GM21381 (cell line): Measurements from ENCODE around the gene SNAP29.
"Not testable (repeated sequence)": the region's sequence is repeated elsewhere in the genome, so short reads cannot be mapped to it uniquely, and the experiment has no call there.

Experiments used
- ATAC-seq: cut with Tn5 transposase; IDR thresholded peaks from one replicate; pipeline ENCODE4 v1.9.1; 2021; ENCODE audit warnings: mild to moderate bottlenecking, moderate library complexity; ENCODE audit not compliant: unreplicated experiment

The SNAP29 gene

DNA sequence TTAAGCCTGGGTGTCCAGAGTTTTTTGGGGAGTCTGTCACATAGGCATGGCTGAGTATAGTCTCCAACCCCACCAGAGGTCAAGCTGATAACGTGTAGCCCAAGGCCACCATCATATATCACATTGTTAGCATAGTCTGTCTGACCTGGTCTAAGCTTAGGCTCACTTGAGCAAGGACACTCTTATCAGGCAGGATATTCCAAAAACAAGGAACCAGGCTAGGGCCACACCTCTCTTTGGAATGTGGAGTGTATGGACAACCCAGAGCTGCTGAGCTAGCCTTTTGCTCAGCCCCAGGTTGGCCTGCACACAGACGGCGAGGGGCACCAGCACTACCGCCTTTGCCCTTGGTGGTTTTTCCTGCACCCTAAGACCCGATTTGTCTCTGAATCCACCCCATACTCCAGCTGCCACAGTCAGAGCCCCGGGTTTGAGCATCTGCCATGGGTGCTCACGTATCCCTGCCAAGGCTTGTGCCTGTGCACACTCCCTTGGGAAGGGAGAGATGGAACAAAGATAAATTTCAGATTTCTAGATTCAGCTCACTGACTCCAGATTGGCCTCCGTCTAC lies 7.2 kb downstream of the SNAP29 start:
- no peak for ATAC-seq

DNA sequence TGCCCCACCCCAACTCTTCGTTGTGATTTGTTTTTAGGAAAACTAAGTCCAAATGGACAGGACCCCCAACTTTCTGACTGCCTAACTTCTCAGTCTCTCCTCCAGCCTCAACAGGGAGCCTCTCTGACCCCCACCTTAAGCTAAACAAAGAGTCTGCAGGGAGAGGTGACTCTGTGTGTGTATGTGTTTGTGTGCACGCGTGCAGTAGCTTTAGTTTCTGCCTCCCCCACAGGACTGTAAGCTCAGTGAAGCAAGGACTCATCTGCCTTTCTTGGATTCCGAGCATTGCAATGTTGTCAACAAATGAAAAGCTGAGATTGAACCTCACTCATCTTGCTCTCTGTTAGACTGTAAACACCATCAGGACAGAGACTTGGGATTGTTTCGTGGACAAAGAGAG lies 7.9 kb downstream of the SNAP29 start:
- ATAC-seq = no peak

DNA sequence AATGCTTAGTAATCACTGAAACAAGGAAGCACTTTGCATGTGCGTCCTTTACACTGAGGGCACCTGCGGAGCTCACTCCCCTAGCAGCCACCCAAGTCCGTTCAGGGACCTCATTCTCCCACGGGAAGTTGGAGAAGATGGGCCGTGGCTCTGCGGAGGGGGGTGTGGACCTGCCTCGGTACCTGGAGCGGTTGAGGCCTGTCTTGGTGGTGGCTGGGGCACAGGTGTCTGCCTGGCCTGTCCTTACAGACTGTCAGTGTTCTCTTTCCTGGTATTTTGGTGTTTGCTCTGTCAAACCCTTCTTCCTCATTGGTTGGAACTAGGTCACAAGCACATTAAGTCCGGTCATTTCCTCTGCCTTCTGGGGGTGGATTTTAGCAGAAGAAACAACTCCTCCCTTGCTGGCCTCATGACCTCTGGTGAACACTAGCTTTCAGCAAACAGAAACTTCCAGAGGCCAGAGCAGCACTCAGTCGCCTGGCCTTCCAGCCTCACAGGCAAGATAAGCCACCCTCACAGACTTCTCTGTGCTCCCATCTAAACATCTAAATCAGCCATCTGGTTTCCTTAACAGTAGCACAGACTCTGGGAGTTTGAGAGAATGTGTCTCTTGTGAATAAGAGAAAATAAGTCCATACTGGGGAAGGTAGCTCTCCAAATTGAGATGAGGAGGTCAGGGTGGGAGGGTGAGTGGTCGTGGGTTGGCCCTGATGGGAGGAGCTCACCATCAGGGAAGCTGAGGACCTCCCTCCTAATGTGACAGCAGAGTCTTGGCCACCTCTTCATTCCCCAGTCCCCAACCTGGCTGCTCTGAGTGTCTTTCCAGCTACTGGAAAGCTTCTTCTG lies 8.6 kb downstream of the SNAP29 start:
- ATAC-seq = no peak

DNA sequence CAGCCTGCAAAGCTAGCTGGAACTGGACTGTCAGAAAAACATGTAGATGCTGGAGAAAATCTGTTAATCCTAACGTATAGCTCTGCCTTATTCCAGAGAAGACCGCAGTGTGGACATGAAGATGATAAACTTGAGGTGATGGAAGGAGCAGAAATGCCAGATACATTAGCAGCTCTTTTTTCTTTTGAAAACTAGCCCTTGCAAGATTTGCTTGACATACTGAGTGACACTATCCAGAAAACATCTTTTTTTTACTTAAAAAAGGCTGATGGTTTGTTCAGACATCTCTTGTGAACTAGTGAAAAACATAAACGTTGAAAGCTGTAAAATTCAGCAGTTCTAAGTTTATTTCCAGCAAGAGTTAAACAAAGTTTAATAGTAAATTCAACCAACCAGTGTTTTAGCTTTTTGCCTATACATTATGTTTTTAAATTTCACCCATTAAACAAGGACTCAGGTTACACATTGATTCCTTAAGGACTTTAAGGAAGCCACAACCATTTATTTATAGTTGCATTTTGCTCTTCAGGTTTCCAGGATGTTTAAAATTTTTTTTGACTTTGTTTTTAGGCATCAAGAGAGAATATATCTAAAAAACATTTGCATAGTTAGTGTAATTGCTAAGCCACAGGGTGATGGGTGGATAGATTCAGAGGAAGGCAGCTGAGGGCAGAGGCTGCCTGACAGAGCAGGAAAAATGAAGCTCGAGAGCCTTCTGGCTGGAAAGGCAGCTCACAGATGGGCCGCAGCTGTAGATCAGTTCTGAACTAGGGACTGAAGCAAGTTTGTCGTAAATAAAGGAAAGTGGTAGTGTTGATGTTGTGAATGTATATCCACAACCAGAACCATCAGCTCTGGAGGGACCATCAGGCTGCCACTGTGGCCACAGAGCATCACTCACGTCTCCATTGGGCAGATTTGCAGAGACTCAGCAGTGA lies 9.5 kb downstream of the SNAP29 start:
- ATAC-seq = no peak

DNA sequence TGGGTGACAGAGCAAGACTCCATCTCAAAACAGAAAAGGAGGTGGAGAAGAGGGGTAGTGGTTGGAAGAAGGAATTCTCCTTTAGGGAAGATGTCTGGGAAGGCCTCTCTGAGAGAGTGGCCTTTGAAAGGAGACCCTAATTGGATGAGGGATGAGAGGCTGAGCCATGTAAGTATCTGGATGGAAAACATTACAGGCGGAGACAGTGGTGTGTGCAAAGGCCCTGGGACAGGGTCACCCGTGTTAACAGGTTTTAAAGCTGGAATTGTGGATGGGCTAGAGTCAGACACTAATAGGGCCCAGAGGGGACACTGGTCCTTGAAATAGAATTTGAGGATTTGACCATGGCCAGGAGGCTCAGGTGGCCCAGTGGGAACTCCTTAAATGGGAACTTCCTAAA lies 10.4 kb downstream of the SNAP29 start:
- ATAC-seq = no peak

DNA sequence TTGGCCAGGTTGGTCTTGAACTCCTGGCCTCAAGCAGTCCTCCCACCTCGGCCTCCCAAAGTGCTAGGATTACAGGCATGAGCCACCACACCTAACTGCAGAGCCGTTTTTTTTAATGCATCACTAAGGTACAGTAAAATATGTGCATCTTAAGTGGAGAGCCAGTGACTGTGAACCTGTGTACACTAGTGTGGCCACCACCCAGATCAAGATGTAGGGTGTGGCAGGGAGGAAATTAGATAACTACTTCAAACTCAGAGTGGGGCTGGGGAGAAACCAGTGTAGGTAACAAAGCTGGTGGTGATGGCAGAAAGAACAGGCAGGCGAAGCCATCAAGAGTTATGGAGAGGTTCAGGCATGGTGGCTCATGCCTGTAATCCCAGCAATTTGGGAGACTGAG lies 14.4 kb downstream of the SNAP29 start:
- ATAC-seq = no peak

DNA sequence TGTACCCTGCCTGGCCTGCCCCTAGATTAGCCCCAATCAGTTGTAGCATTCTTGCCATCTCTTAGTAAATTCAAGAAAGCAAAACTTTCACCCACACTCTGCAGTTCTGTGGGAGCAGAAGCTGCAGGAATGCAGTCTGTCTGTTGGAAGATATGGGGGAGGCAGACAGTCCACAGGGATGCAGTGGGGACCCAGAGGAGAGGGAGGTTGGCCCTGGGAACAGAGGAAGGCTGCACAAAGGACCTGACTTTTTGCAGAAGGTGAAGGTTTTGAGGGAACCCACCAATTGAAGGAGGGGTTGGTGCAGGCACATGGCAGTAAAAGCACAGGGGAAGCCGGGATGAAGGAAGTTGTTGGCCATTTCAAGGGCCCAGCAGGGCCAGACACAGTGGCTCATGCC lies 16.5 kb downstream of the SNAP29 start:
- no peak for ATAC-seq

DNA sequence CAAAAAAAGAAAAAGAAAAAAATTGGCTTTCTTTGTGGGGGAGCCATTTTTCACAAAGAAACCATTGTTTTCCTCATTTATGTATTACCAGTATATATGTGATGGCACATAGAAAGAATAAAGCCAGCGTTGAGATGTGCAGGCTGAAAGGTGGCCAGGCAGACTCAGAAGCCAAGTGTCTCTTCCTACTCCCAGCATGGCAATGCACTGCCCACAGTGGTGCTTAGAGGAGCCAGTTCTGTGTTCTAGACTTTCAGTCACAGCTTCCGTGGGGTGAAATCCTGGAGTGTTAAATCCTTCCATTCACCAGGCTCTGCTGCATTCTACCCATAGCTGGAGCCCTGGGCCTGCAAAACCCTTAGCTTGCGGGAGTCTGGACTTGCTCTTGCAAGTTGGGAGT lies 18.9 kb downstream of the SNAP29 start:
- ATAC-seq = no peak

DNA sequence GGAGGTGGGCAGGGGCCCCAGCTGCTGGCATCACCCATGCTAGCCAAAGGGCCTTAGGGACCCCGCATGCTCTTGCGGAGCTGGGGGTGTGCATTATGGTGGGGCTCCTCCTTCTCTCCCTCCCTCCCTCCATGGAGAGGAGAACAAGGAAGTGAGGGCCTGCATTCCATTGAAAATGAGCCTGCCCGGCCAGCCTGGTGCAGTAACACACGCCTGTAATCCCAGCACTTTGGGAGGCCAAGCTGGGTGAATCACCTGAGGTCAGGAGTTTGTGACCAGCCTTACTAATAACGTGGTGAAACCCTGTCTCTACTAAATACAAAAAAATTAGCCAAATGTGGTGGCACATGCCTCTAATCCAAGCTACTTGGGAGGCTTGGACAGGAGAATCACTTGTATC lies 22.4 kb downstream of the SNAP29 start:
- ATAC-seq = no peak

DNA sequence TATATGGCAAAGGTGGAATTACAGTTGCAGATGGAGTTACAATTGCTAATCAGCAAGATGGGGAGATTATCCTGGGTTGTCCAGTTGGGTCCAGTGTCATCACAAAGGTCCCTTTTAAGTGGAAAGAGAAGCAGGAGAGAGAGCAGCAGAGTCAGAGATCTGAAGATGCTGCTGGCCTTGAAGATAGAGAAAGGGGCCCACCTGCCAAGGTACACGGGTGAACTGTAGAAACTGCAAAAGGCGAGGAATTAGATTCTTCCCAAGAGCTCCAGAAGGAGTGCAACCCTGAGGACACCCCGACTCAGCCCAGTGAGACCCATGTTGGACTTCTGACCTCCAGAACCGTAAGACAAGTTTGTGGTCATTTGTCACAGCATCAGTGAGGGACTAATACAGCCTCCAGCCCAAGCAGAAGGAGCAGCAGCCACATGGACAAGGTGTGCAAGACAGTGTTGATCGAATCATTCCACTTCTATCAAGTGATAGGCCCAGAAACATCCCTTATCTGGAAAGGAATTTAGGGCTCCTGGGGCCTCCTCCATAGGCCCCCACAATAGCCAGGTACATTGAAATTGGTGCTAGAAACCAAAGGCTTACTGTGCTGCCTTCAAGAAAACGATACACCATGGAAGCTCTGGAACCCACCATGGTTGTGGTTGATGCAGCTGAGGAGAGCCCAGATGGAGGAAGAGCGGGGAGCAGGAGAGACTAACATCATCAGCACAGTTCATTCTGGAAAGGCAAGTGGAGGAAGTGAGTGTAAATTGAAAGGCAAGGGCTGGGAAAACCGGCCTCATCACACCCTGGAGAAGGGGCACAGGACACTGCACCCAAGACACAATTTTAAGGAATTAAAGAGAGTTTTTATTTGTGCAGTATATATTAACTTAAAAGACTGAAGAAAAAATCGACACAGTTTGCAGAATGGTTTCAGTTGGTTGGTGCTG lies 23.3 kb downstream of the SNAP29 start:
- ATAC-seq = no peak

DNA sequence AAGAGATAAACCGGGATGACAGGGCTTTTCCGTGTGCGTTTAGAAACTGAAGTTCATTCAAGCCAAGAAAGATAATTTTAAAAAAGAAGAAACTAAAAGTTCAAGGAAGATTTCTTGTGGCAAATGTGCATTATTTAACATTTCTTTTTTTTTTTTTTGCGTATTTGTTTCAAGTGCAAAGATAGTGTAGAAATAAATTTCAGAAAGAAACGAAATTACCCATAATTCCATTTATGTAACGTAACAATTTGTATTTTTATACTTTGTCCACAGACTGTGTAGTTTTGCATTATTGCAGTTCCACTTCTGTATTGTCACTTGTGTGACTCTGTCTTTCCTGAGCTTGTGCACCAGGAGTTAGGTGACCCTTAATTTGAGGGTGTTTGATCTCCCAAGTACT lies 24.0 kb downstream of the SNAP29 start:
- no peak for ATAC-seq

DNA sequence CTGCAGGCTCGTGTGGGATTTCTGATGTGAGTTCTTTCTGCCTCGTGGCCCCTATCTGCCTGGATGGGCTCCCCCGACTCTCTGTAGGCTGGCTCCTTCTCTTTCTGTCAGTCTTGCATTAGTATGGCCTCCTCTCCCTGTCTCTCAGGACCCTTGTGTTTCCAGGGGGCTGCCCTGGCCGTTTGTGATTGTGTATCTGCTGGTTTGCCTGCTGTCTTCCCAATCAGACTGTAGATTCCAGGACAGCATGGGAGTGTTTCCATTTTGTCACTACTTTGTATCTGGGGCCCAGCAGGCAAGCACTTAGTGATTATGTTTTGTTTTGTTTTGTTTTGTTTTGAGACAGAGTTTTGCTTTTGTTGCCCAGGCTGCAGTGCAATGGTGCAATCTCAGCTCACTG lies 25.6 kb downstream of the SNAP29 start:
- ATAC-seq = no peak

DNA sequence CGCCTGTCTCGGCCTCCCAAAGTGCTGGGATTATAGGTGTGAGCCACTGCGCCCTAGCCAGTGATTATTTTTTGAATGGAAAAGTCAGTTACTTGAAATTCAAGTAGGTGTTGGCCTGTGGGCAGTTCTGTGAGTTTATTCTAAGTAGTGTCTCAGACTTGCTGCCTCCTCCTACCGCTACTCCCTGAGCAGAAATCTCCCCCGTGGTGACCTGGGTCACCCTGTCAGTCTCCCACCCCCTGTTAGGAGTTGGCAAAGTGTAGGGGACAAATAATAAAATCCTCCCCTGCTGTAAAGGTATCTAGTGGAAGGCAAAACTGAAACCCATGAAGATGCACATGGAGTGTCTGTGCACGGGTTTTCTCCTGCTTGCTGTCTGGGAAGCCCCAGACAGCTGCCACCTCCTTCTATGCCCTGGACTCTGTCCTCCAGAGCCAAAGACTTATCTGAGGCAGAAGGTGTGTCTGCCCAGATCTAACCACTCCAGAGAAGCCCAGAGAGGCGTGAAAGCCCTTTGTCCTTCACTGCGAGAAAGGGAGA lies 26.3 kb downstream of the SNAP29 start:
- no peak for ATAC-seq

DNA sequence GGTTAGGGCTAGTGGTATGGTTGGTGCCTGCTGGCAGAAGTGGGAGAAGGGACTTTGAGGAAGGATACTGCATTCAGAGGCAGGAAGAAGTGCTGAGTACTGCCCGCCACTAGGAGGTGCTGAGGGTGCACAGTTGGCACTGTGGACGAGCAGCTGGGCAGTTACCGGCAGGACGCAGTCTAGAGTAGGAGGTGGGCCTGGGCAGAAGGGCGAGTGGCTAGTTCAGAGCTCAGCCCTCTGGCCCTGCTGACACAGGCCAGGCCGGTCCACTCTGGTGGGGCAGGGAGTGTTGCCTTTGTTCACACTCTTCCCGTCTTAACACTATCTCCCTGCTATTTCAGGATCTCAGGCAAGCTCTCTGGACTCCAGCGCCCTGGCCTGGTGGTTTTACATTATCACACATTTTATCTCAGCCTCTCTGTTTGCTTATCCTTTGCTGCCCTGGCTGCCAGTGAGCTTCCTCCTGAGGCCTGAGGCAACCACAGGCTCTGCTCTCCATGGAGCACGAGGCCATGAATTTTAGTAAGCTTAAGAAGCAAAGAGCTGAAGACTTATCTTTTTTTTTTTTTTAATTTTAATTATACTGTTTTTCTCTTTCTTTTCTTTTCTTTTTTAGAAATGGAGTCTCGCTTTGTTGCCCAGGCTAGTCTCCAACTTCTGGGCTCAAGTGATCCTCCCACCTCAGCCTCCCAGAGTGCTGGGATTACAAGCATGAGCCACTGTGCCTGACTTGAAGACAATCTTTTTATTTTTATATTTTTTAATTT lies 26.9 kb downstream of the SNAP29 start:
- ATAC-seq = no peak

DNA sequence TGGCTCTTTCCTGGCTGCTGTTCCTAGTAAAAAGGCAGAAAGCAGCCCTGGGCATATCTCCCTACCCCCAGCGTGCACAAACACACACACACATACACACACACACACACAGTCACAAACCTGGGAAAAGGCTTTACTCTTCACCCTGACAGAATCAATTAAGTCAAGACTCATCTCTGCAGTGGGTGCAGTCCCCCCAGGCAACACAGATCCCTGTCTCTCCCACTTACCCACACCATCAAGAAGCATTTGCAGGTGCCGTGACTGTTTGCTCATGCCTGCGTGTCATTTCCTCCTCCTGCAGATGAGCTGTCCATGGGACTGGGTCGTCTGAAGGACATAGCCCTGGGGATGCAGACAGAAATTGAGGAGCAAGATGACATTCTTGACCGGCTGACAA lies 28.6 kb downstream of the SNAP29 start:
- ATAC-seq = no peak

DNA sequence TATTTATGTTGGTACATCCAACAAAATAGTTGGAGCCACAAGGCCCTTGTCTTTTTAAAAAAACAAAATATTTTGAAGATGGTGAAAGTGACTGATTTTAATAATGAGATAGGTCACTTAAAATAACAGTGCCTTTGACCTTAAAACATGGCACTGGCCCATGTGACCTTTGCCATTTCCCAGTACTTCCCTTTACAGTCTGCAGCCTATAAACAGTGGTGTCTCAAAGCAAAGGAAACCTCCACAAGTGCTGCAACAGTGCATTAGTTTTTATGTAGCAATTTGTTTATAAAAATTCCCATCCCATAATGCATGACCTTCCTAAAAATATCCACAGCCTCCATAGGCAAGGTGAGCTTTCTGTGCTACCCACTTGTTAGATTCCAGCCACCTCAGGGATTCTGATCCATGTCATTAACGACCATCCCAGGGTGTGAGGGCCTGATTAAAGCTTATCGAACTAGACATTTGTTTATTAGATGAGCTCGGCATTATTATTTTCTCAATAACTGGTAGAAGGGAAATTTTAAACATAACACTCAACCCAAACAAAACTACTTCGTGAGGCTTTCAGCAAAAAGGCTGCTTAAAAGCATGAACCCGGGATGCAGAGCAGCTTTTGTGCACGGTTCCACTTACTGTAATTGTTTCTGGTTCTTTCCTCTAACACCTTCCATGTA lies 30.4 kb downstream of the SNAP29 start:
- no peak for ATAC-seq

DNA sequence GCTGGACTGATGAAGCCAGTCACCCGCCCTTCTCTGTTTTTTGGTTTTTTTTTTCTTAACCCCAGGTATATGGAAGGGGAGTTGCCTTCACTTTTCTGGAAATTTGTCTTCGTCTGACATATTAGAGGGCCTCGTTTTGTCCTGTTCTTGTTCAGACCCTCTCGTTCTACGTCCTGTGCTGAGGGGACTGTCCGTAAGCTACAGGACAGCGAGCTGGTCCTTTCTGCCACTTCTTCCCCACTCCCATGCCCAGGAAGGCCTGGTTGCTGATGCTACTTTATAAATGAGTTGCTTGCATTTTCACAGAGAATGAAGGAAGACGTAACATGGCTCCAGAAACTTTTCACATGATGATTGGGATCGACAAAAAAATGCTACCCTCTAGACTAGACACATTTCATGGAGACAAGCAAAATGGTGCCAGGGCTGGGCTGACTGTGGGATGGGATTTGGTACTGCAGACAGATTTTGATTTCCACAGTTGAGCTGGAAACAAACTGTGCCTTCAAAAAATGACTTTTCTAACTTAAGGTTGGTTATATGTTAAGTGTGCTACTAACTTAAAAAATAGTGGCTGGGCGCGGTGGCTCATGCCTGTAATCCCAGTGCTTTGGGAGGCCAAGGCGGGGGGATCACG lies 31.2 kb downstream of the SNAP29 start:
- ATAC-seq = no peak

DNA sequence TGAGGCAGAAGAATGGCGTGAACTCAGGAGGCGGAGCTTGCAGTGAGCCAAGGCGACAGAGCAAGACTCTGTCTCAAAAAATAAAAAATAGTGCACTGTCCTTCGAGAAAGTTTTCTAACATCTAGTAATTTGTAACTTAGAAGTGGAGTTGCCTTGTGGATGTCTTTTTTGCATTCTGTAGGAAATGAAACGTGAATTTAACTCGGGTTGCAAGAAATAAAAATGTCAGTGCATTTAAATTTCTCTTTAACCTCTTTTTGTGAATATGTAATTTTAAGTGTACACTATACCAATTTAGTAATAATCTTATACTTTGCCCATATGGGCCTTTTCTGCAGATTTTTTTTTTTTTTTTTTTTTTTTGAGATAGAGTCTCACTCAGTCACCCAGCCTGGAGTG lies 32.2 kb downstream of the SNAP29 start:
- ATAC-seq = no peak

DNA sequence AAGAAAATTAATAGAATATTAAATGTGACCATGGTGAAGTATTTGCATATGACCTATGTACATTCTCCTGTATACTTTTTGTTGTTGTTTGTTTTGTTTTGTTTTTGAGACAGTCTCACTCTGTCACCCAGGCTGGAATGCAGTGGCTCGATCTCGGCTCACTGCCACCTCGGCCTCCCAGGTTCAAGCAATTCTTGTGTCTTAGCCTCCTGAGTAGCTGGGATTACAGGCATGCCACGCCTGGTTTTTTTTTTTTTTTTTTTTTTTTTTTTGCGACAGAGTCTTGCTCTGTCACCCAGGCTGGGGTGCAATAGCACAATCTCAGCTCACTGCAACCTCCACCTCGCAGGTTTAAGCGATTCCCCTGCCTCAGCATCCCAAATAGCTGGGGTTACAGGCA lies 38.9 kb downstream of the SNAP29 start:
- ATAC-seq = not testable (repeated sequence)
